DND-41 (cell line): ENCODE data around the gene FEM1C.

Source experiments
- ATAC-seq: fragments of 200-7000 bp; cut with Tn5 transposase; 3 replicates; pipeline ENCODE4 v1.9.1; 2021; ENCODE audit warnings: low read depth; ENCODE audit not compliant: insufficient read depth
- DNase-seq: peaks from one replicate; pipeline ENCODE4 v3.0.0-alpha.2; 2020
- H2AFZ ChIP-seq: 2 replicates; pipeline ENCODE4 v1.6.0; 2012; ENCODE audit warnings: low read depth, low read length
- H3K27ac ChIP-seq: 2 replicates; pipeline ENCODE4 v1.5.1; 2012; ENCODE audit warnings: low read length, inconsistent platforms
- H3K27me3 ChIP-seq: fragments of 200-600 bp; sonication (generic); 2 replicates; pipeline ENCODE4 v1.6.0; 2012; ENCODE audit warnings: low read length, mild to moderate bottlenecking, inconsistent platforms; ENCODE audit not compliant: insufficient read depth, poor library complexity
- H3K36me3 ChIP-seq: 2 replicates; pipeline ENCODE4 v1.5.1; 2012; ENCODE audit warnings: low read length, inconsistent platforms; ENCODE audit not compliant: insufficient read depth
- H3K4me1 ChIP-seq: 2 replicates; pipeline ENCODE4 v1.5.1; 2012; ENCODE audit warnings: mild to moderate bottlenecking, low read length; ENCODE audit not compliant: insufficient read depth
- H3K4me2 ChIP-seq: 2 replicates; pipeline ENCODE4 v1.6.0; 2012; ENCODE audit warnings: mild to moderate bottlenecking, moderate library complexity, low read length, inconsistent platforms; ENCODE audit not compliant: insufficient read depth
- H3K4me3 ChIP-seq, 2 experiments: fragments of 200-600 bp in 1 of 2; shearing (Covaris generic) in 1 of 2; 2 replicates each; pipeline ENCODE4 v1.5.1; 2012 to 2016; ENCODE audit warnings: inconsistent platforms in 2 of 2, low read length in 2 of 2, mild to moderate bottlenecking in 2 of 2, low read depth in 1 of 2, moderate library complexity in 1 of 2
- H3K79me2 ChIP-seq: 2 replicates; pipeline ENCODE4 v1.6.0; 2012; ENCODE audit warnings: low read length, inconsistent platforms; ENCODE audit not compliant: insufficient read depth
- H3K9ac ChIP-seq: 2 replicates; pipeline ENCODE4 v1.6.0; 2012; ENCODE audit warnings: low read depth, mild to moderate bottlenecking, inconsistent platforms, low read length, moderate library complexity
- H3K9me3 ChIP-seq: 2 replicates; pipeline ENCODE4 v1.5.1; 2012; ENCODE audit warnings: low read length, moderate library complexity, mild to moderate bottlenecking, inconsistent platforms; ENCODE audit not compliant: insufficient read depth, severe bottlenecking
- H4K20me1 ChIP-seq: 2 replicates; pipeline ENCODE4 v1.6.0; 2012; ENCODE audit warnings: low read length; ENCODE audit not compliant: insufficient read depth
- EZH2 ChIP-seq: IDR thresholded peaks from 3 replicates; pipeline ENCODE4 v1.6.1; 2012; ENCODE audit warnings: borderline replicate concordance, low read depth, mild to moderate bottlenecking, moderate library complexity, low read length, inconsistent platforms; ENCODE audit not compliant: severe bottlenecking
- TF ChIP-seq, protein P1 (sequence below): IDR thresholded peaks from 2 replicates; pipeline ENCODE4 v1.5.1; 2012; ENCODE audit warnings: borderline replicate concordance, low read length, moderate library complexity, mild to moderate bottlenecking; ENCODE audit not compliant: poor library complexity, severe bottlenecking; ENCODE audit errors: extremely low read depth

The FEM1C gene

DNA sequence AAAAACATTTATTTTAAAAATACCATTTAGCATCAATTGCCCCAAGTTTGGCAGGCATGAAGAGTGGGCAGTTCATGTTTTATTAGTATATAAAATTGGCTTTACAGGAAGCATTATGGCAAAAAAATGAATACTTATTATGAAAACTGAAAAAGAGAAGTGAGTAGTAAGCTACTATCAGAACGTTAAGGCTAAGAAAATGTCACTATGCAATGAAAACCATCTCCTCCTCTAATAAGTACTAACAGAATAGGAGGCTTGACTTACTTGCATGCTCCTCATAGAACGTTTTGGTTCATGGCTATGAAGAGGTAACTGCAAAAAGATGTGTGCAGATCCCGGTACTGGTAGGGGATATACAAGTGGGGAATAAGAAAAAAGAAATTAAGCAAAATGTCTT lies 34.1 kb upstream of the FEM1C start:
- Histone ChIP-seq H3K4me1 (no peaks in the 10 kb centered on the region), H3K4me2 (no peak overlapping the region), H3K9ac (no peak overlapping the region), H3K79me2 (no peaks in the 10 kb centered on the region), H3K36me3 (no peaks in the 10 kb centered on the region), H3K4me3 (no peak overlapping the region), H3K9me3 (no peaks in the 10 kb centered on the region), H4K20me1 (no peaks in the 10 kb centered on the region), H2AFZ (no peak overlapping the region), H3K27ac (no peak overlapping the region), H3K27me3 (no peaks in the 10 kb centered on the region)
- ATAC-seq: no peak
- TF ChIP-seq EZH2: no peak
- TF ChIP-seq, protein P1, sequence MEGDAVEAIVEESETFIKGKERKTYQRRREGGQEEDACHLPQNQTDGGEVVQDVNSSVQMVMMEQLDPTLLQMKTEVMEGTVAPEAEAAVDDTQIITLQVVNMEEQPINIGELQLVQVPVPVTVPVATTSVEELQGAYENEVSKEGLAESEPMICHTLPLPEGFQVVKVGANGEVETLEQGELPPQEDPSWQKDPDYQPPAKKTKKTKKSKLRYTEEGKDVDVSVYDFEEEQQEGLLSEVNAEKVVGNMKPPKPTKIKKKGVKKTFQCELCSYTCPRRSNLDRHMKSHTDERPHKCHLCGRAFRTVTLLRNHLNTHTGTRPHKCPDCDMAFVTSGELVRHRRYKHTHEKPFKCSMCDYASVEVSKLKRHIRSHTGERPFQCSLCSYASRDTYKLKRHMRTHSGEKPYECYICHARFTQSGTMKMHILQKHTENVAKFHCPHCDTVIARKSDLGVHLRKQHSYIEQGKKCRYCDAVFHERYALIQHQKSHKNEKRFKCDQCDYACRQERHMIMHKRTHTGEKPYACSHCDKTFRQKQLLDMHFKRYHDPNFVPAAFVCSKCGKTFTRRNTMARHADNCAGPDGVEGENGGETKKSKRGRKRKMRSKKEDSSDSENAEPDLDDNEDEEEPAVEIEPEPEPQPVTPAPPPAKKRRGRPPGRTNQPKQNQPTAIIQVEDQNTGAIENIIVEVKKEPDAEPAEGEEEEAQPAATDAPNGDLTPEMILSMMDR: no peak
- DNase-seq: no peak

DNA sequence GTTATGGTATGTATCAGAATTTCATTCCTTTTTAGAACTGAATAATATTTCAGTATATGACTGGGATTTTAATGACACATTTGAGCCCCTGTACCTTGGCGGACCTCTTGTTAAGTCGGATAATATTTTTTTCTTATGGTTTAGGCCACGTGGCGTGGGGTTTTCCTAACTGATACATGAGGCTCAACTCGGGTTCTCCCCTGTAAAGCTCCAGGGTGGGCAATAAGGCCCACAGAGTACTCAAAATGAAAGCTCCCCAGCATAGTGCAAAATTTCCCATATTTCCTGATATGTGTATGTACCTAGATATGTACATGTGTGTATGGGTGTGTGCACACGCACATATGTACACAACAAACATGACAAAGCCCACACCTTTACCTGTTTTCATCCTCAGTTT lies 33.2 kb upstream of the FEM1C start:
- Histone ChIP-seq H3K27me3 (no peaks in the 10 kb centered on the region), H3K9ac (no peak overlapping the region), H3K79me2 (no peaks in the 10 kb centered on the region), H3K27ac (no peak overlapping the region), H3K36me3 (no peaks in the 10 kb centered on the region), H3K4me2 (no peak overlapping the region), H4K20me1 (no peaks in the 10 kb centered on the region), H2AFZ (no peak overlapping the region), H3K4me3 (no peak overlapping the region), H3K4me1 (no peaks in the 10 kb centered on the region), H3K9me3 (no peaks in the 10 kb centered on the region)
- TF ChIP-seq, protein P1: no peak
- no peak for TF ChIP-seq EZH2
- ATAC-seq (no peak), DNase-seq (no peak)

DNA sequence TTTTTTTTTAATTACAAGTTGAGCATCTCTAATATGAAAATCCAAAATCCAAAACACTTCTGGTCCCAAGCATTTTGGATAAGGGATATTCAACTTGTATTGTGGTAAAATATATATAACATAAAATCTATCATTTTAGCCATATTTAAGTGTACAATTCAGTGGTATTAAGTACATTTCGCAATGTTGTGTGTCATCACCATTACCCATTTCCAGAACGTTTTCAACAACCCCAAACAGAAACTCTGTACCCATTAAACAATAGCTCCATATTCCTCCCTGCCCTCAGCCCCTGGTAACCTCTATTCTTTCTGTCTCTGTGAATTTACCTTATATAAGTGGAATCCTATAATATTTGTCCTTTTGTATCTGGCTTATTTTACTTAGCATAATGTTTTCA lies 32.8 kb upstream of the FEM1C start:
- DNase-seq (no peak), ATAC-seq (no peak)
- no peaks in the 10 kb centered on the region for H4K20me1 ChIP-seq
- H3K9ac ChIP-seq: no peak overlapping the region
- TF ChIP-seq, protein P1: no peak
- TF ChIP-seq EZH2: no peak
- H3K9me3 ChIP-seq: no peaks in the 10 kb centered on the region
- H3K4me2 ChIP-seq: no peak overlapping the region
- no peaks in the 10 kb centered on the region for H3K36me3 ChIP-seq
- H3K79me2 ChIP-seq: no peaks in the 10 kb centered on the region
- no peak overlapping the region for H3K27ac ChIP-seq
- H3K27me3 ChIP-seq: no peaks in the 10 kb centered on the region
- H3K4me3 ChIP-seq: no peak overlapping the region
- H2AFZ ChIP-seq: no peak overlapping the region
- H3K4me1 ChIP-seq: no peaks in the 10 kb centered on the region
